DND-41 (cell line): Measurements from ENCODE around the gene IPCEF1.

Experiments used
- ATAC-seq: fragments of 200-7000 bp; cut with Tn5 transposase; 3 replicates; pipeline ENCODE4 v1.9.1; 2021; ENCODE audit warnings: low read depth; ENCODE audit not compliant: insufficient read depth
- DNase-seq: peaks from one replicate; pipeline ENCODE4 v3.0.0-alpha.2; 2020
- H2AFZ ChIP-seq: 2 replicates; pipeline ENCODE4 v1.6.0; 2012; ENCODE audit warnings: low read depth, low read length
- H3K27ac ChIP-seq: 2 replicates; pipeline ENCODE4 v1.5.1; 2012; ENCODE audit warnings: low read length, inconsistent platforms
- H3K27me3 ChIP-seq: fragments of 200-600 bp; sonication (generic); 2 replicates; pipeline ENCODE4 v1.6.0; 2012; ENCODE audit warnings: low read length, mild to moderate bottlenecking, inconsistent platforms; ENCODE audit not compliant: insufficient read depth, poor library complexity
- H3K36me3 ChIP-seq: 2 replicates; pipeline ENCODE4 v1.5.1; 2012; ENCODE audit warnings: low read length, inconsistent platforms; ENCODE audit not compliant: insufficient read depth
- H3K4me1 ChIP-seq: 2 replicates; pipeline ENCODE4 v1.5.1; 2012; ENCODE audit warnings: mild to moderate bottlenecking, low read length; ENCODE audit not compliant: insufficient read depth
- H3K4me2 ChIP-seq: 2 replicates; pipeline ENCODE4 v1.6.0; 2012; ENCODE audit warnings: mild to moderate bottlenecking, moderate library complexity, low read length, inconsistent platforms; ENCODE audit not compliant: insufficient read depth
- H3K4me3 ChIP-seq, 2 experiments: fragments of 200-600 bp in 1 of 2; shearing (Covaris generic) in 1 of 2; 2 replicates each; pipeline ENCODE4 v1.5.1; 2012 to 2016; ENCODE audit warnings: inconsistent platforms in 2 of 2, low read length in 2 of 2, mild to moderate bottlenecking in 2 of 2, low read depth in 1 of 2, moderate library complexity in 1 of 2
- H3K79me2 ChIP-seq: 2 replicates; pipeline ENCODE4 v1.6.0; 2012; ENCODE audit warnings: low read length, inconsistent platforms; ENCODE audit not compliant: insufficient read depth
- H3K9ac ChIP-seq: 2 replicates; pipeline ENCODE4 v1.6.0; 2012; ENCODE audit warnings: low read depth, mild to moderate bottlenecking, inconsistent platforms, low read length, moderate library complexity
- H3K9me3 ChIP-seq: 2 replicates; pipeline ENCODE4 v1.5.1; 2012; ENCODE audit warnings: low read length, moderate library complexity, mild to moderate bottlenecking, inconsistent platforms; ENCODE audit not compliant: insufficient read depth, severe bottlenecking
- H4K20me1 ChIP-seq: 2 replicates; pipeline ENCODE4 v1.6.0; 2012; ENCODE audit warnings: low read length; ENCODE audit not compliant: insufficient read depth
- CTCF ChIP-seq: IDR thresholded peaks from 2 replicates; pipeline ENCODE4 v1.5.1; 2012; ENCODE audit warnings: borderline replicate concordance, low read length, moderate library complexity, mild to moderate bottlenecking; ENCODE audit not compliant: poor library complexity, severe bottlenecking; ENCODE audit errors: extremely low read depth
- EZH2 ChIP-seq: IDR thresholded peaks from 3 replicates; pipeline ENCODE4 v1.6.1; 2012; ENCODE audit warnings: borderline replicate concordance, low read depth, mild to moderate bottlenecking, moderate library complexity, low read length, inconsistent platforms; ENCODE audit not compliant: severe bottlenecking

Gene IPCEF1

GRCh38 chr6:154245506-154245905 lies 111.1 kb downstream of the IPCEF1 start:
- H4K20me1 ChIP-seq = no peaks in the 10 kb centered on the region
- peak overlapping the region; percentile 82 for H3K9ac ChIP-seq
- H3K4me3 ChIP-seq = peak overlapping the region in 1 of 2 experiments; percentile 66; a peak in 2 of 4 replicates
- peak overlapping the region; percentile 71 for H3K4me2 ChIP-seq
- no peaks in the 10 kb centered on the region for H3K27me3 ChIP-seq
- H3K79me2 ChIP-seq = peaks cover 61% of the 10 kb centered on the region
- DNase-seq (no peak), ATAC-seq (no peak)
- TF ChIP-seq EZH2 (no peak), CTCF (no peak)
- peaks cover 92% of the 10 kb centered on the region for H3K4me1 ChIP-seq
- H3K9me3 ChIP-seq = no peaks in the 10 kb centered on the region
- H3K27ac ChIP-seq = peak overlapping the region; percentile 98
- H3K36me3 ChIP-seq = peaks cover 14% of the 10 kb centered on the region
- 0 out of 2 replicates have a peak overlapping the region, but pooled peaks have one; percentile 93 for H2AFZ ChIP-seq

- Histone ChIP-seq H3K4me1 (peaks cover 78% of the 10 kb centered on the region), H3K4me2 (peak overlapping the region; percentile 71), H2AFZ (no peak overlapping the region), H3K27me3 (no peaks in the 10 kb centered on the region), H4K20me1 (no peaks in the 10 kb centered on the region), H3K9me3 (no peaks in the 10 kb centered on the region), H3K4me3 (0 out of 4 replicates have a peak overlapping the region, but pooled peaks of 1 of the 2 experiments have one; percentile 13), H3K79me2 (peaks cover 72% of the 10 kb centered on the region), H3K9ac (no peak overlapping the region), H3K36me3 (peaks cover 15% of the 10 kb centered on the region), H3K27ac (peak overlapping the region; percentile 98)
- DNase-seq = no peak
- TF ChIP-seq EZH2 = no peak
- TF ChIP-seq CTCF = no peak
- ATAC-seq = no peak
Observed at GRCh38 chr6:154243793-154244750, 112.5 kb downstream of the IPCEF1 start.

- Histone ChIP-seq H3K4me3 (0 out of 4 replicates have a peak overlapping the region, but pooled peaks of 1 of the 2 experiments have one; percentile 6), H3K79me2 (peaks cover 78% of the 10 kb centered on the region), H3K27me3 (no peaks in the 10 kb centered on the region), H2AFZ (no peak overlapping the region), H3K4me1 (peaks cover 65% of the 10 kb centered on the region), H3K9ac (no peak overlapping the region), H3K36me3 (peaks cover 15% of the 10 kb centered on the region), H3K27ac (peak overlapping the region; percentile 98), H3K4me2 (peak overlapping the region; percentile 71), H3K9me3 (no peaks in the 10 kb centered on the region), H4K20me1 (no peaks in the 10 kb centered on the region)
- no peak for TF ChIP-seq EZH2
- TF ChIP-seq CTCF = no peak
- no peak for ATAC-seq
- DNase-seq = no peak
Observed at GRCh38 chr6:154242617-154243357, 113.8 kb downstream of the IPCEF1 start.
